Endodermal cell (in vitro differentiated cells): ENCODE results near the gene STX3. TPM values are rescaled to one million over a fixed set of nuclear protein-coding genes. Genes with fewer than 3 reads are reported as not detected.

Experiments used
- DNase-seq: peaks from one replicate; pipeline ENCODE4 v3.0.0-alpha.2; 2017
- H3K27ac ChIP-seq: 2 replicates; pipeline ENCODE4 v1.5.1; 2013; ENCODE audit warnings: mild to moderate bottlenecking, low read depth, low read length, moderate library complexity
- H3K27me3 ChIP-seq: 2 replicates; pipeline ENCODE4 v1.6.1; 2013; ENCODE audit warnings: mild to moderate bottlenecking, low read length, moderate library complexity; ENCODE audit not compliant: insufficient read depth, control insufficient read depth, poor library complexity, severe bottlenecking
- H3K36me3 ChIP-seq: 2 replicates; pipeline ENCODE4 v1.7.0; 2013; ENCODE audit warnings: mild to moderate bottlenecking, low read length, moderate library complexity; ENCODE audit not compliant: control insufficient read depth, insufficient read depth
- H3K4me1 ChIP-seq: one replicate; pipeline ENCODE4 v1.7.0; 2013; ENCODE audit warnings: low read length; ENCODE audit not compliant: control insufficient read depth, insufficient read depth
- H3K4me3 ChIP-seq: 2 replicates; pipeline ENCODE4 v1.5.1; 2013; ENCODE audit warnings: mild to moderate bottlenecking, low read length, moderate library complexity
- H3K9ac ChIP-seq: 2 replicates; pipeline ENCODE4 v1.6.1; 2013; ENCODE audit warnings: mild to moderate bottlenecking, low read length, moderate library complexity; ENCODE audit not compliant: poor library complexity, severe bottlenecking; ENCODE audit errors: extremely low read depth
- H3K9me3 ChIP-seq: 2 replicates; pipeline ENCODE4 v1.6.1; 2013; ENCODE audit warnings: mild to moderate bottlenecking, low read length, moderate library complexity; ENCODE audit not compliant: control insufficient read depth
- H3K27ac Mint-ChIP-seq: 2 replicates; pipeline ENCODE4 v1.8.0; 2020; ENCODE audit warnings: mixed read lengths
- H3K27me3 Mint-ChIP-seq: 2 replicates; pipeline ENCODE4 v1.8.0; 2021; ENCODE audit warnings: mild to moderate bottlenecking, mixed read lengths; ENCODE audit not compliant: insufficient read depth
- H3K36me3 Mint-ChIP-seq: 2 replicates; pipeline ENCODE4 v1.8.0; 2020; ENCODE audit warnings: low read depth, mixed read lengths
- H3K4me1 Mint-ChIP-seq: 2 replicates; pipeline ENCODE4 v1.8.0; 2020; ENCODE audit warnings: mixed read lengths
- H3K4me3 Mint-ChIP-seq: 2 replicates; pipeline ENCODE4 v1.8.0; 2020; ENCODE audit warnings: mild to moderate bottlenecking, moderate library complexity, mixed read lengths
- H3K9me3 Mint-ChIP-seq: 2 replicates; pipeline ENCODE4 v1.8.0; 2020; ENCODE audit warnings: mild to moderate bottlenecking, mixed read lengths
- WGBS, 2 experiments: methylation state at CpG; one replicate each; pipeline versions ENCODE4 v1.1.5 to v1.1.7; 2013; ENCODE audit warnings: missing lambda C conversion rate in 2 of 2, mixed read lengths in 1 of 2; ENCODE audit not compliant: insufficient coverage in 1 of 2, insufficient read length in 1 of 2; 5-methylcytosine and 5-hydroxymethylcytosine counted together
- total RNA-seq, 2 donors: library from RNA; stranded (reverse); fragmentation: NEBNext Ultra II Directional in 1 of 2; extraction: Animal tissue kit (Norgen Biotek cat#: 25700) in 1 of 2; gene quantifications; 2 replicates in 1 of 2; 3 replicates in 1 of 2; pipeline ENCODE4 v1.2.1, GENCODE V29; 2021
- TF ChIP-seq, protein P1 (sequence below): fragments of 200-600 bp; sonication (generic); conservative IDR thresholded peaks from 2 replicates; pipeline ENCODE4 v1.5.0; 2021; ENCODE audit warnings: antibody characterized with exemption, mild to moderate bottlenecking

The STX3 gene
- total RNA-seq, 2 donors from 2014 or later = 119 to 160 TPM

DNA sequence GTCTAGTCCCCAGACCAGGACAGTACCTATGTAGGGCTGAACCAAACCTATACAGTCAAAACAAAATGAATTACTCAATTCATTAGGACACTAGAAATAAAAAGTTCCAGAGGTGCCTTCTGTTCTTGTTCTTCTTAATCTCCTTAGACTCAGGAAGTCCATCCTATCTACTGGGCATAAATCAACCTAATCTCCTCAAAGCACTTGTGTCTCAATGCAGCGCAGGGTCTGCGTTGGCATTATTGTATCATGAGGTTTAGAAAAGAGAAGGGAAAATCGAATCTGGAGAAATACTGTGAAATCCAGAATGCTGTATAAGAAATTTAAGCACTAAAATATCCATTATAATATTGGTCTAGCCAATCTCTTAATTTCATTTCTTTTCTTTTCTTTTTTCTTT lies 39.1 kb upstream of the STX3 start:
- H3K36me3 ChIP-seq = no peaks in the 10 kb centered on the region
- H3K27me3 ChIP-seq = peaks cover 28% of the 10 kb centered on the region
- H3K27ac ChIP-seq = no peak overlapping the region
- Mint-ChIP-seq H3K4me1 (peaks cover 12% of the 10 kb centered on the region), H3K36me3 (no peaks in the 10 kb centered on the region), H3K27me3 (peaks cover 3% of the 10 kb centered on the region), H3K27ac (no peak overlapping the region), H3K9me3 (no peaks in the 10 kb centered on the region), H3K4me3 (no peak overlapping the region)
- 100% methylated on average over 2 of the region's 3 CpGs; no CpG with 5 or more reads in 1 of the 2 experiments for WGBS, 2 experiments
- peaks cover 4% of the 10 kb centered on the region for H3K4me1 ChIP-seq
- H3K4me3 ChIP-seq = no peak overlapping the region
- H3K9ac ChIP-seq = no peak overlapping the region
- DNase-seq = no peak
- TF ChIP-seq, protein P1, sequence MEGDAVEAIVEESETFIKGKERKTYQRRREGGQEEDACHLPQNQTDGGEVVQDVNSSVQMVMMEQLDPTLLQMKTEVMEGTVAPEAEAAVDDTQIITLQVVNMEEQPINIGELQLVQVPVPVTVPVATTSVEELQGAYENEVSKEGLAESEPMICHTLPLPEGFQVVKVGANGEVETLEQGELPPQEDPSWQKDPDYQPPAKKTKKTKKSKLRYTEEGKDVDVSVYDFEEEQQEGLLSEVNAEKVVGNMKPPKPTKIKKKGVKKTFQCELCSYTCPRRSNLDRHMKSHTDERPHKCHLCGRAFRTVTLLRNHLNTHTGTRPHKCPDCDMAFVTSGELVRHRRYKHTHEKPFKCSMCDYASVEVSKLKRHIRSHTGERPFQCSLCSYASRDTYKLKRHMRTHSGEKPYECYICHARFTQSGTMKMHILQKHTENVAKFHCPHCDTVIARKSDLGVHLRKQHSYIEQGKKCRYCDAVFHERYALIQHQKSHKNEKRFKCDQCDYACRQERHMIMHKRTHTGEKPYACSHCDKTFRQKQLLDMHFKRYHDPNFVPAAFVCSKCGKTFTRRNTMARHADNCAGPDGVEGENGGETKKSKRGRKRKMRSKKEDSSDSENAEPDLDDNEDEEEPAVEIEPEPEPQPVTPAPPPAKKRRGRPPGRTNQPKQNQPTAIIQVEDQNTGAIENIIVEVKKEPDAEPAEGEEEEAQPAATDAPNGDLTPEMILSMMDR = no peak
- no peaks in the 10 kb centered on the region for H3K9me3 ChIP-seq

DNA sequence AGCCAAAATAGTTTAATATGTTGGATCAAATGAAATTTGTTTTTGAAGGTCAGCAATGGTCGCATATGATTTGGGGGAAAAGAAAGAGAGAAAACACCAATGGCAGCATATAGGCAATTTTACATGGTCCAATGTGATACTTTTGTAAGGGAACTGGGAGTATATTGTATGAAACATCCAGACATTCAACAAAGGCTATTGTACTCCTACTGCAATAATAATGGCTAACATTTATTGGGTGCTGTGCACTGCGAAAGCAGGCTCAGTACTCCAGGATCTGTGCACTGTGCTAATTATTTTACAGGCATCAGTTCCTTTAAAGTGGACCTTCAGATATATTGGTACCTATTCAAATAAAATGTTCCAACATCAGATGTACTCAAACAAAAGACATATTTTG lies 35.6 kb upstream of the STX3 start:
- TF ChIP-seq, protein P1 = no peak
- 85 to 91% methylated on average over 2 of the region's 2 CpGs for WGBS, 2 experiments
- Histone ChIP-seq H3K9me3 (no peaks in the 10 kb centered on the region), H3K9ac (no peak overlapping the region), H3K4me3 (no peak overlapping the region), H3K27ac (no peak overlapping the region), H3K36me3 (no peaks in the 10 kb centered on the region), H3K4me1 (peaks cover 4% of the 10 kb centered on the region), H3K27me3 (peaks cover 25% of the 10 kb centered on the region)
- Mint-ChIP-seq H3K9me3 (no peaks in the 10 kb centered on the region), H3K4me1 (peaks cover 11% of the 10 kb centered on the region), H3K36me3 (no peaks in the 10 kb centered on the region), H3K4me3 (no peak overlapping the region), H3K27me3 (peaks cover 5% of the 10 kb centered on the region), H3K27ac (no peak overlapping the region)
- DNase-seq = no peak

DNA sequence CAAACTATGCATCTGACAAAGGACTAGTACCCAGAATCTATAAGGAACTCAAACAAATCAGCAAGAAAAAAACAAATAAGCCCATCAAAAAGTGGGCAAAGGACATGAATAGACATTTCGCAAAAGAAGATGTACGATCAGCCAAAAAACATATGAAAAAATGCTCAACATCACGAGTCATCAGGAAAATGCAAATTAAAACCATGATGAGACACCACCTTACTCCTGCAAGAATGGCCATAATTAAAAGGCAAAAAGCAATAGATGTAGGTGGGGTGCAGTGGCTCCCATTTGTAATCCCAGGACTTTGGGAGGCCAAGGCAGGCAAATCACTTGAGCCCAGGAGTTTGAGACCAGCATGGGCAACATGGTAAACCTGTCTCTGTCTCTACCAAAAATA lies 31.1 kb upstream of the STX3 start:
- no peaks in the 10 kb centered on the region for H3K4me1 Mint-ChIP-seq
- TF ChIP-seq, protein P1 = no peak

More for the DNA sequence above, 31.1 kb upstream of the STX3 start:
- H3K36me3 Mint-ChIP-seq = no peaks in the 10 kb centered on the region
- H3K27me3 Mint-ChIP-seq = peaks cover 2% of the 10 kb centered on the region
- no peak overlapping the region for H3K9ac ChIP-seq
- H3K4me3 ChIP-seq = no peak overlapping the region
- no peak overlapping the region for H3K4me3 Mint-ChIP-seq
- 90 to 92% methylated on average over 2 to 3 of the region's 3 CpGs for WGBS, 2 experiments
- H3K9me3 Mint-ChIP-seq = no peaks in the 10 kb centered on the region
- no peaks in the 10 kb centered on the region for H3K4me1 ChIP-seq
- no peaks in the 10 kb centered on the region for H3K36me3 ChIP-seq
- H3K27me3 ChIP-seq = peaks cover 16% of the 10 kb centered on the region
- no peak overlapping the region for H3K27ac Mint-ChIP-seq
- H3K9me3 ChIP-seq = no peaks in the 10 kb centered on the region
- no peak overlapping the region for H3K27ac ChIP-seq
- DNase-seq = no peak
